ENCODE data around the gene LRBA. TPM values are rescaled to one million over a fixed set of nuclear protein-coding genes. Genes with fewer than 3 reads are reported as not detected.

LRBA gene
- polyA plus RNA-seq, 2 of the 4 experiments (the other 2 are of a cell fraction), result 10.7 to 25.1 TPM

DNA sequence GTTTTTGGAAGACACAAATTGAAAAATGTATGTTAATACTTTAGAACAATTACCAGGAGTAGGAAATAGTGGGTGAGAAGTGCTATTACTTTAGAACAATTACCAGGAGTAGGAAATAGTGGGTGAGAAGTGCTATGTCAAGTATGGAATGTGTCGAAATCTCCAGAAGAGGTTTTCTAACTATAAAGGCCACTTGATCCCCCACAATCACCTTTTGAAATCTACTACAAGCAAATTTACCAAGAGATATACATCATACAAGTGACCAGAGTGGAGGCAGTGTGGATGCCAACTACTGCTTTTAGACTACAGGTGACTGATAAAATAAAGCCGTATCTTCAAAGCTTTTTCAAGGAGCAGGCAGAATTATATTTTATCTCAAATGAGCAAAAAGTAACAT lies 390.1 kb downstream of the LRBA start (continued):
- TF ChIP-seq, protein P1, sequence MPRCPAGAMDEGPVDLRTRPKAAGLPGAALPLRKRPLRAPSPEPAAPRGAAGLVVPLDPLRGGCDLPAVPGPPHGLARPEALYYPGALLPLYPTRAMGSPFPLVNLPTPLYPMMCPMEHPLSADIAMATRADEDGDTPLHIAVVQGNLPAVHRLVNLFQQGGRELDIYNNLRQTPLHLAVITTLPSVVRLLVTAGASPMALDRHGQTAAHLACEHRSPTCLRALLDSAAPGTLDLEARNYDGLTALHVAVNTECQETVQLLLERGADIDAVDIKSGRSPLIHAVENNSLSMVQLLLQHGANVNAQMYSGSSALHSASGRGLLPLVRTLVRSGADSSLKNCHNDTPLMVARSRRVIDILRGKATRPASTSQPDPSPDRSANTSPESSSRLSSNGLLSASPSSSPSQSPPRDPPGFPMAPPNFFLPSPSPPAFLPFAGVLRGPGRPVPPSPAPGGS (IDR thresholded peaks at IDR 0.05), result no peak
- TF ChIP-seq MAFK (IDR thresholded peaks at IDR 0.05; ENCODE audit: partially characterized antibody), result no peak
- TF ChIP-seq NFE2L2 (conservative IDR thresholded peaks at IDR 0.05; ENCODE audit: low read length), result no peak
- TF ChIP-seq EHMT2 (IDR thresholded peaks at IDR 0.05; ENCODE audit: low read depth), result no peak
- TF ChIP-seq ZFP36 (IDR thresholded peaks at IDR 0.05; ENCODE audit: borderline replicate concordance, partially characterized antibody), result no peak
- TF ChIP-seq NPAS2 (CRISPR knock-in tag; IDR thresholded peaks at IDR 0.05; ENCODE audit: borderline replicate concordance), result no peak
- TF ChIP-seq BHLHE40 (IDR thresholded peaks at IDR 0.05; ENCODE audit: low read depth, low read length), result no peak
- TF ChIP-seq, protein P2, sequence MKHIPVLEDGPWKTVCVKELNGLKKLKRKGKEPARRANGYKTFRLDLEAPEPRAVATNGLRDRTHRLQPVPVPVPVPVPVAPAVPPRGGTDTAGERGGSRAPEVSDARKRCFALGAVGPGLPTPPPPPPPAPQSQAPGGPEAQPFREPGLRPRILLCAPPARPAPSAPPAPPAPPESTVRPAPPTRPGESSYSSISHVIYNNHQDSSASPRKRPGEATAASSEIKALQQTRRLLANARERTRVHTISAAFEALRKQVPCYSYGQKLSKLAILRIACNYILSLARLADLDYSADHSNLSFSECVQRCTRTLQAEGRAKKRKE (CRISPR knock-in tag; IDR thresholded peaks at IDR 0.05; ENCODE audit: low read depth), result no peak

DNA sequence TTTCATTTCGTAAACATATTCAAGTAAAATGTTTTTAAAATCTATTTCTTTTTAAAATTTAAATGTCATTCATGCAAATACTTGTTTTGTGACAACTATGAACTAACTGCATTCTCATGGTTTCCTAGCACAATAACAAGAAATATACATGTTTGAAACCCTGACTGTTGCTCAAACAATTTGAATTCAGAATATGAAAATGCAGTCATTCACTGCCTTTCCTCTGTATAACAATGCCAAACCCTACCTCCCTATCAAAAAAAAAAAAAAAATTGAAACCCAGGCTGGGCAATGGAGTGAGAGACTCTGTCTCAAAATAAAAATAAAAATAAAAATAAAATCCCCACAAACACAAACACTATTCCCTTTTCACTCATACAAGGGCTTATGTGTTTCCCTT lies 391.0 kb downstream of the LRBA start:
- CTCF ChIA-PET, result no interaction called here
- Histone ChIP-seq H3K4me3 (no peak overlapping the region), H3K9me3 (no peaks in the 10 kb centered on the region), H3K4me1 (no peaks in the 10 kb centered on the region), H3K4me2 (no peak overlapping the region), H3K27ac (no peak overlapping the region)
- POLR2A ChIA-PET, result no interaction called here
- FAIRE-seq (no peak), ATAC-seq (no peak), DNase-seq (ENCODE audit: low read depth in 1 of 2, low spot score in 1 of 2) (no peak)
- 76% methylated on average over 1 of the region's 1 CpG for WGBS (ENCODE audit: missing lambda C conversion rate)
- no peak for TF ChIP-seq CBX8 (IDR thresholded peaks at IDR 0.05)

DNA sequence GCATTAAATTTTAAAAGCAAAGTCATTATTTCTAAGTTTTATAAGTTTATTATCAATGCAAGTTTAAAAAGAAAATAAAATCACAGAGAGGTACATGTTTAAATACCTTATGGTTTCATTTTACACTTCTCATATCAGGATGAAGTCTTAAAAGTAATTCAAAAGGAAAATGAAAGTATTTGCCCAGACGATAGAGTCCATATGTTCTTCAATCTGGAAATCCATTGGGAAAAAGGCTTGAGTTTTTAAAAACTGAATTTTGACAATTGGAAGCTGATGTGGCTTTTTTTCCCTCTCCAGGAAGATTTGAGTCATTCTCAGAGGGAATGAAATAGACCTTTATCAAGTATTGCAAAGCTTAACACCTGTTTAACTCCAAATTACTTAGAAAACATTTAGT lies 396.0 kb downstream of the LRBA start:
- TF ChIP-seq MAZ (IDR thresholded peaks at IDR 0.05; ENCODE audit: borderline replicate concordance, low read depth, low read length) (no peak), ZFP36 (IDR thresholded peaks at IDR 0.05; ENCODE audit: borderline replicate concordance, partially characterized antibody) (no peak), RFX5 (IDR thresholded peaks at IDR 0.05) (no peak), HOXB13 (CRISPR knock-in tag; IDR thresholded peaks at IDR 0.05; ENCODE audit: low read depth) (no peak), NR3C1 (IDR thresholded peaks at IDR 0.05) (no peak), SMC3 (IDR thresholded peaks at IDR 0.05) (no peak), HOXB5 (CRISPR knock-in tag; IDR thresholded peaks at IDR 0.05) (no peak), EHF (CRISPR knock-in tag; IDR thresholded peaks at IDR 0.05) (no peak), NFE2L2 (conservative IDR thresholded peaks at IDR 0.05; ENCODE audit: low read length) (no peak), CHD2 (IDR thresholded peaks at IDR 0.05; ENCODE audit: low read length, partially characterized antibody) (no peak), NPAS2 (CRISPR knock-in tag; IDR thresholded peaks at IDR 0.05; ENCODE audit: borderline replicate concordance) (no peak), EHMT2 (IDR thresholded peaks at IDR 0.05; ENCODE audit: low read depth) (no peak), POLR2AphosphoS2 (conservative IDR thresholded peaks at IDR 0.05; ENCODE audit: low read length) (no peak), CBX8 (IDR thresholded peaks at IDR 0.05) (no peak), POLR2A (IDR thresholded peaks at IDR 0.05; ENCODE audit: low read length) (no peak)
- TF ChIP-seq, protein P3, sequence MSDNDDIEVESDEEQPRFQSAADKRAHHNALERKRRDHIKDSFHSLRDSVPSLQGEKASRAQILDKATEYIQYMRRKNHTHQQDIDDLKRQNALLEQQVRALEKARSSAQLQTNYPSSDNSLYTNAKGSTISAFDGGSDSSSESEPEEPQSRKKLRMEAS (IDR thresholded peaks at IDR 0.05), result no peak
- TF ChIP-seq, protein P4, sequence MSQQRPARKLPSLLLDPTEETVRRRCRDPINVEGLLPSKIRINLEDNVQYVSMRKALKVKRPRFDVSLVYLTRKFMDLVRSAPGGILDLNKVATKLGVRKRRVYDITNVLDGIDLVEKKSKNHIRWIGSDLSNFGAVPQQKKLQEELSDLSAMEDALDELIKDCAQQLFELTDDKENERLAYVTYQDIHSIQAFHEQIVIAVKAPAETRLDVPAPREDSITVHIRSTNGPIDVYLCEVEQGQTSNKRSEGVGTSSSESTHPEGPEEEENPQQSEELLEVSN (IDR thresholded peaks at IDR 0.05; ENCODE audit: borderline replicate concordance, low read depth), result no peak
- TF ChIP-seq, protein P5, sequence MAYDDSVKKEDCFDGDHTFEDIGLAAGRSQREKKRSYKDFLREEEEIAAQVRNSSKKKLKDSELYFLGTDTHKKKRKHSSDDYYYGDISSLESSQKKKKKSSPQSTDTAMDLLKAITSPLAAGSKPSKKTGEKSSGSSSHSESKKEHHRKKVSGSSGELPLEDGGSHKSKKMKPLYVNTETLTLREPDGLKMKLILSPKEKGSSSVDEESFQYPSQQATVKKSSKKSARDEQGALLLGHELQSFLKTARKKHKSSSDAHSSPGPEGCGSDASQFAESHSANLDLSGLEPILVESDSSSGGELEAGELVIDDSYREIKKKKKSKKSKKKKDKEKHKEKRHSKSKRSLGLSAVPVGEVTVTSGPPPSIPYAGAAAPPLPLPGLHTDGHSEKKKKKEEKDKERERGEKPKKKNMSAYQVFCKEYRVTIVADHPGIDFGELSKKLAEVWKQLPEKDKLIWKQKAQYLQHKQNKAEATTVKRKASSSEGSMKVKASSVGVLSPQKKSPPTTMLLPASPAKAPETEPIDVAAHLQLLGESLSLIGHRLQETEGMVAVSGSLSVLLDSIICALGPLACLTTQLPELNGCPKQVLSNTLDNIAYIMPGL (CRISPR knock-in tag; IDR thresholded peaks at IDR 0.05; ENCODE audit: borderline replicate concordance), result no peak
- POLR2A ChIA-PET, result no interaction called here
- CTCF ChIA-PET, result no interaction called here
- WGBS (ENCODE audit: missing lambda C conversion rate), result 72% methylated on average over 1 of the region's 1 CpG
- DNase-seq (ENCODE audit: low read depth in 1 of 2, low spot score in 1 of 2) (no peak), FAIRE-seq (no peak), ATAC-seq (no peak)
- Histone ChIP-seq H3K4me2 (no peak overlapping the region), H3K4me3 (no peak overlapping the region), H3K27ac (no peak overlapping the region), H3K9me3 (no peaks in the 10 kb centered on the region), H3K4me1 (no peaks in the 10 kb centered on the region)

All from A549 (cell line).